Activated CD8-positive, alpha-beta memory T cell treated with anti-CD3 and anti-CD28 coated beads, Interleukin-2, amount 50 U/mL, for 24 hours (primary cell): ENCODE measurements around the gene COX4I2.
"Not testable (repeated sequence)": the region's sequence is repeated elsewhere in the genome, so short reads cannot be mapped to it uniquely, and the experiment has no call there.

Source experiments
- DNase-seq: peaks from one replicate; pipeline ENCODE4 v3.0.0-alpha.2; 2020; ENCODE audit errors: extremely low read depth

The COX4I2 gene

DNA sequence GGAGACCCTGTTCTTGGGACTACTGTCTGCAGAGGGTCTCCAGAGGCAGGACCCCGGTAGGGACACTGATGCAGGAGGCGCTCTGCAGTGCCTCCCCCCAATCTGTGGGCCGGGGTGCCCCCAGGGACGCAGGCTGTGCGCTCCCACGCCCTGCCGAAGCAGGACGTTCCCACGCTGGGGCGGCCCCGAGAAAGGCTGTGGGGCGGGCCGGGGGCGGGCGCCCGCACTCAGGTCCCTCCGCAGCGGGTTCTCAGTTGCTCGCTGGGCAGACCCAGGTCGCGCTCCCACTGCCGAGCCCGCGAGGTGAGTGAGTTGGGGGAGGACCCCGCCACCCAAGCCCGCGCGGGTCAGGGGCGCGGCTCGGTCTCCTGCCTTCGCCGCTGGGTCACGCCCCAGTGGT is at the start of gene COX4I2:
Gene COX4I2, plus strand, starts transcription at position 253 of the 400 bp plus-strand sequence. CDS start 1,106 bp downstream, outside the sequence.
- no peak for DNase-seq

- no peak for DNase-seq
These were observed 46.9 kb upstream of the COX4I2 start for GRCh38 chr20:31590717-31591225.

DNA sequence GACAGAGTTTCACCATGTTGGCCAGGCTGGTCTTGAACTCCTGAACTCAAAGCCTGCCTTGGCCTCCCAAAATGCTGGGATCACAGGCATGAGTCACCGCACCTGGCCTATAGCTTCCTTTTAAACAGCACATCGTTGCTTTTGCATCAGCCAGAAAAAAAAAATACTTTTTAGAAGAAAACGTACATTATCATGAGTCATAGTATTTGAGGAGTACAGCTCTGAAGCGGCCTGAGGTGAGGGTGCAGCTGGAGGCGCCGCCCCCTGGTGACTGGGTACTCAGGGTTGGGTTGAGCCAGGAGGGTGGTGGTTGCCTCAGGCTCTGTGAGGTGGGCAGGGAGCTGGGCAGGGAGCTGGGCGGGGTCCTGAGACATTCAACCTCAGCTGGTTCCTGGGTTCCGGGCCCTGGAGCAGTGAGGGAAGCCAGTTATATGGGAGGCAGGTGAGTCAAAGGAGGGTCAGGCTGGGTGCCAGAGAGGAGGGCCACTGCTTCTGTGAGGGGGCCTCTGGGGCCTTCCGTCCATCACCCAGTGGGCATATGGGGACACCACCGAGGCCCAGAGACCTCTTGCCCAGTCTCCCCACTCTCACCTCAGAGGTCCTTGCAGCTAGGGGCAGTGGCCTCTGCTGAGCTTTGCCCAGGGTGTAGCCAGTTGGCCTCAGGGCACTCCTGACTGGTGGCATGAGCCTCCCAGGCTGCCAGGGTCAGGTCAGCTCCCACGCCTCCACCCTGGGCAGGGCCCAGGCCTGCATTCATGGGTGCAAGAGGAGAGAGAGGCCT is 44.3 kb upstream of the COX4I2 start:
- DNase-seq = no peak

DNA sequence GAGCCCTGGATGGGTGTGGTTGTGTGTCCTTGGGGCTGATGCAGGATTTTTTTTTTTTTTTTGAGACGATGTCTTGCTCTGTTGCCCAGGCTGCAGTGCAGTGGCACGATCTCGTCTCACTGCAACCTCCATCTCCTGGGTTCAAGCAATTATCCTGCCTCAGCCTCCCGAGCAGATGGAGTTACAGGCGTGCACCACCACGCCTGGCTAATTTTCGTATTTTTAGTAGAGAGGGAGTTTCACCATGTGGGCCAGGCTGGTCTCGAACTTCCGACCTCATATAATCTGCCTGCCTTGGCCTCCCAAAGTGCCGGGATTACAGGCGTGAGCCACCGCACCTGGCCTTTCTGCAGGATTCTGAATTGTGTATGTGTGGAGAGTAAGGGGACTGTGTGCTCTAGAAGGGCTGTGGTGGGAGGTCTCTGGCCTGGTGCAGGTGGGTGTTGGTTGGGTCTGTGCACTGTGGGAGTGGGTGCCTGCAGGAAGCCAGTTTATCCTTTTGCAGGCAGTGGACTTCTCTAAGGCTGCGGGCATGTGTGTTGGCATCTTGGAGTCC is 43.6 kb upstream of the COX4I2 start:
- no peak for DNase-seq

GRCh38 chr20:31594558-31595379 is 42.9 kb upstream of the COX4I2 start:
- no peak for DNase-seq

DNA sequence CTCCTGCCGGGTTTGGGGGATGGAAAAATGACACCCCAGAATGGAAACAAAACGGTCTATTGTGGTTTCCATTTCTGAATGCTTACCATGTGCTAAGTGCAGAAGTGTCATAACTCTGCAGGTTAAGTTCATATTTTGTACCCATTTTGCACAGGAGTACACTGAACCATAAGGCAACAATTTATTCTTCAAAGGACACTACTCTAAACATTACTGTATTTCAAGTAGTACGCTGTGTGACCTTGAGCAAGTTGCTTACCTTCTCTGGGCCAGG is 42.4 kb upstream of the COX4I2 start:
- DNase-seq = no peak

DNA sequence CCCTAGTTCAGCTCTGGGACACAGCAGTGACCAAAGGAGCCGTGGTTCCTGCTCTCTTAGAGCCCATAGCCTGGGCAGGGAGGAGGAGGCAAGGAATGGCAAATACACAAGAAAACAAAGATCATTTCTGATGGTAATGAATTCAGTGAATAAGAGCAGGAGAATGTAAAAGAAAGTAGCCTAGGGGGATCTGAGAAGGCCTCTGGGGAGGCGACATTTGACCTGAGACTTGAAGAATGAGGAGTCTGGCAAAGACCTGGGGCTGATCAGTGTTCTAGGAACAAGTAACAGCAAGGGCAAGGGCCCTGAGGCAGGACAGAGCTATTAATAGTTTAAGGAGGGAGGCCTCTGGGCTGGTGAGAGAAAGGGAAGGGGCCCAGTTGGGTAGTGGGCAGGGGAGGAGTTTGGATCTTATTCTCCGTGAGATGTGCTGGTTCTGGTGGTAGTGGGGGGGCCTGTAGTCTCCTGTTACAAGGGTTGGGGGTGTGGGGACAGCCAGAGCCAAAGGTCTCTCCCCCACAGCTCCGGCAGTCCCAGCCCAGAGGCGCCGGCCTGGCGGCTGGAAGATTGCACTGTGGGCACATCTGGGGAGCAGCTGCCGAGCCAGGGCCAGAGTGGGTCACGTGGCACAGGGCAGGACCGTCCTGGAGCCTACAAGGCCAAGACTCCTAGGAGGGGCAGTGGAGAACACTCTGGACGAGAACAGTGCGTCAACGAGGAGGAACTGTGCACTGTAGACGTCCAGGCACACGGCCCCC is 41.9 kb upstream of the COX4I2 start:
- no peak for DNase-seq

DNA sequence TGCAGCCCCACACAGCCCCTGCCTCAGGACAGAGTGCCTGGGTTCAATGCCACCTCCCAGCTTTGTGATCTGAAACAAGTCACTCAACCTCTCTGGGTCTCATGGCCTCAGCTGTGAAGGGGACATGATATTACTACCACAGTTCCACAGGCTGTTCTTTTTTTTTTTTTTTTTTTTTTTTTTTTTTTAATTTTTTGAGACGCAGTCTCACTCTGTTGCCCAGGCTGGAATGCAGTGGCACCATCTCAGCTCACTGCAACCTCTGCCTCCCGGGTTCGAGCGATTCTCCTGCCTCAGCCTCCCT is 41.3 kb upstream of the COX4I2 start:
- DNase-seq = not testable (repeated sequence)

GRCh38 chr20:31596831-31597480 is 40.8 kb upstream of the COX4I2 start:
- DNase-seq = no peak

- no peak for DNase-seq
These were observed 40.2 kb upstream of the COX4I2 start for GRCh38 chr20:31597481-31597855.

- no peak for DNase-seq
These were observed 35.3 kb upstream of the COX4I2 start for GRCh38 chr20:31602431-31602778.

GRCh38 chr20:31602779-31603441 is 34.8 kb upstream of the COX4I2 start:
- DNase-seq = no peak

GRCh38 chr20:31603822-31604566 is 33.7 kb upstream of the COX4I2 start:
- DNase-seq = peak; percentile 28

DNA sequence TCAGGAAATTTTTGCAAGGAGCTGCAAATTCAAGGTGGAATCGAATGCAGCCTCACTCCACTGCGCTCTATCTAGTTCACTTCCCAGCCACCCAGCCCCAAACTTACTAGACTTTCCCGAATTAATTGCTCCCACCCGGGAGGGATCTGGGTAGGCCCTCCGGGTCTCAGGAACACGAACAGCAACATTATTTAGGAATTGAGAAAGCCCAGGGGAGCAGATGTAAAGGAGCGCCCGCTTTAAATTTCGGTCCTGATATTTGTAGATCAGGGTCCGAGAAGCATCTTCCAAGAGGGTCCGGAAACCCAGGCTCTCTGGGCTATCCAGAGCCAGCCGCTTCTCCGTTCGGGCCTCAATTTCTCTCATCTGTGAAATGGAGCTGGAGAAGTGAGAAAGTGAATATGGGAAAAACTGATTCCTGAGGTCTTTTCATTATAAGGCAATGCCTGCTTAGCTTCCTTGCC is 33.1 kb upstream of the COX4I2 start:
- DNase-seq = no peak

GRCh38 chr20:31605031-31605901 is 32.4 kb upstream of the COX4I2 start, which contains the start of gene ID1:
ID1 (plus strand) TSS chr20:31605289; CDS start chr20:31605388, 99 bp downstream.
- peak; percentile 59 for DNase-seq

DNA sequence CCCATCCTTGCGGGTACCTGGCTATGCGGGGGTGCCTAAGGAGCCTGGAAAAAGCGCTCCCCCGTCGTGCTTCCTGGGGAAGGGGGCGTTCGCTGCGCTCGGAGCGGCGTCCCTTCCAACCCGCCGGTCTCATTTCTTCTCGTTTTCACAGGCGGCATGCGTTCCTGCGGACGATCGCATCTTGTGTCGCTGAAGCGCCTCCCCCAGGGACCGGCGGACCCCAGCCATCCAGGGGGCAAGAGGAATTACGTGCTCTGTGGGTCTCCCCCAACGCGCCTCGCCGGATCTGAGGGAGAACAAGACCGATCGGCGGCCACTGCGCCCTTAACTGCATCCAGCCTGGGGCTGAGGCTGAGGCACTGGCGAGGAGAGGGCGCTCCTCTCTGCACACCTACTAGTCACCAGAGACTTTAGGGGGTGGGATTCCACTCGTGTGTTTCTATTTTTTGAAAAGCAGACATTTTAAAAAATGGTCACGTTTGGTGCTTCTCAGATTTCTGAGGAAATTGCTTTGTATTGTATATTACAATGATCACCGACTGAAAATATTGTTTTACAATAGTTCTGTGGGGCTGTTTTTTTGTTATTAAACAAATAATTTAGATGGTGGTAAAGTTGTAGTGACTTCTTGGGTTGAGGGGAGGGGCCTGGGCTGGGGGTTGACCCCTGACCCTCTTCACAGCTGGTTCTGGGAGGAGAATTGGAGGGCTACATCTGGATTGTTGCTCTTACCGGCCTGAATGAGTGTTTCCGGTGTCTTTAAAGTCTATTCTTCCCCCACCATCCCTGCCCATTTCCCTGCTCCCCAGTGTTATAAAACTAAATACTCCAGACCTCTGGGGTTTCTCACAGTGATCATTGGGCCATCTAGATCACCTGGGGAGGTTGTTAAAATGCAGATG is 31.6 kb upstream of the COX4I2 start:
- DNase-seq = no peak

DNA sequence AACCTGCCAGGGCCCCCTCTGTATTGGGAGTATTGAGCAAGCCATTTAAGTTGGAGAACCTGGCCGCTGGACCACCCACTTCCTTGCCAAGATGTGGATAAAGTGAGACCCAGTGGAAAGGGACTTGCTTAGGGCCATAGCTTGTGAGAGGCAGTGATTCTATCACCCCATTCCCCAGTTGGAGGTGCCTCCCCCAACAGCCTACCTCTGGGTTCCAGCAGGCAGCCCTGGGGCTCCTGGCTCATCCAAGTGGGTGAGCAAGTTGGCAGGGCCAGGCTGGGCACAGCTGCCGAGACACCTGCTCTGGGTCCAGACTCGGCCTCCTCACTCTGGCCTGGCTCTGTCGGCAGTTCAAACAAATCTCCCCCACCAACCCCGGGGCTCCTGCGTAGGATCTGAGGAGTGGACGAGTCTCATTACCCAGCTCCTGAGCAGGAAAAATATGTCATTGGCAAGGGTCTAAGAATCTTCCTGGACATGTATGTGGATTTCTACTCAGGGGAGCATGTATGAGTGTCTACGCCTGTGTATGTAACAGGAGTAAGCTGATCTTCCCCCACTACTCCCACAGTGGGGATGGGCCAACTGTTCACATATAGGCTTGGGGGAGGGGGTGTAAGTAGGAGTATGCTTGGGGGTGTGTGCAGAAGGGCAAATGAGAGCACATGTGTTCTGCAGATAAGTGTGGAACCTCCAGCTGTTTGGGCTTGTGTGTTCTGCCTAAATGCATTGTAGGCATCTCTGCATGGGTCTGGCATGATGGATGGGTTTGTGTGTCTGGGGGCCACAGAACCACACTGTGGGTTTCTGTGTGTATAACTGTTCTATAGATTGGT is 30.7 kb upstream of the COX4I2 start:
- DNase-seq = no peak
